HCT116 (cell line): Measurements from ENCODE around the gene C12orf43. TPM values are rescaled to one million over a fixed set of nuclear protein-coding genes. Genes with fewer than 3 reads are reported as not detected.

Experiments
- ATAC-seq: fragments of 200-7000 bp; cut with Tn5 transposase; 2 replicates; pipeline ENCODE4 v1.9.1; 2020; ENCODE audit warnings: mild to moderate bottlenecking, moderate library complexity
- BruUV-seq: library from RNA; stranded (reverse); fragments of 400-500 nt; replicated peaks from 2 replicates; lab custom pipeline; 2021; lab: Mats Ljungman, UMichigan
- CTCF ChIA-PET: fragments of 300-600 bp; sonication (Branson Sonifier 250); formaldehyde crosslinking; loops from one replicate; lab custom pipeline; 2021; ENCODE audit warnings: antibody characterized with exemption; lab: Charles Lee
- POLR2A ChIA-PET: fragments of 300-600, 350-600 bp; sonication (Branson Sonifier 250); formaldehyde crosslinking; loops from one replicate; lab custom pipeline; 2021; ENCODE audit warnings: antibody characterized with exemption; lab: Charles Lee
- RAD21 ChIA-PET, 2 experiments: fragments of 300-600 bp; sonication (Branson Sonifier 250); formaldehyde crosslinking; loops; one replicate each; lab custom pipeline; 2023; ENCODE audit warnings: low total read pairs in 2 of 2; ENCODE audit not compliant: uncharacterized antibody in 2 of 2, unreplicated experiment in 2 of 2, low non-redundant PET in 1 of 2; lab: Charles Lee
- DNase-seq: peaks from one replicate; pipeline ENCODE4 v3.0.0-alpha.2; 2010; ENCODE audit warnings: low read depth, low spot score
- H2AFZ ChIP-seq: fragments of 200-600 bp; shearing (Covaris generic), sonication (generic); 2 replicates; pipeline ENCODE4 v1.6.1; 2017; ENCODE audit warnings: low read depth, mixed run types, mixed read lengths, antibody characterized with exemption, low read length; ENCODE audit not compliant: poor library complexity, severe bottlenecking
- H3K27ac ChIP-seq: 2 replicates; pipeline ENCODE4 v1.5.1; 2012; ENCODE audit warnings: low read depth, low read length
- H3K27me3 ChIP-seq: fragments of 200-600 bp; sonication (generic); 2 replicates; pipeline ENCODE4 v1.6.1; 2016; ENCODE audit warnings: mixed run types, low read length, mixed read lengths; ENCODE audit not compliant: insufficient read depth
- H3K36me3 ChIP-seq, 2 experiments: fragments of 200-500 bp in 1 of 2; fragments of 200-600 bp in 1 of 2; sonication (Bioruptor generic) in 1 of 2; sonication (generic) in 1 of 2; 2 replicates each; pipeline versions ENCODE4 v1.5.1 to v1.6.1; 2014 to 2016; ENCODE audit warnings: low read length in 2 of 2, inconsistent platforms in 1 of 2, mixed read lengths in 1 of 2, mixed run types in 1 of 2; ENCODE audit not compliant: insufficient read depth in 2 of 2, control insufficient read depth in 1 of 2
- H3K4me1 ChIP-seq, 2 experiments: fragments of 200-600 bp in 1 of 2; sonication (generic) in 1 of 2; 2 replicates each; pipeline versions ENCODE4 v1.5.1 to v1.6.1; 2012 to 2017; ENCODE audit warnings: low read length in 2 of 2, inconsistent platforms in 1 of 2, mild to moderate bottlenecking in 1 of 2, mixed read lengths in 1 of 2, mixed run types in 1 of 2, moderate library complexity in 1 of 2; ENCODE audit not compliant: insufficient read depth in 2 of 2, control insufficient read depth in 1 of 2
- H3K4me2 ChIP-seq: fragments of 200-600 bp; sonication (generic); 2 replicates; pipeline ENCODE4 v1.6.1; 2017; ENCODE audit warnings: mixed run types, low read length, mixed read lengths
- H3K4me3 ChIP-seq, 2 experiments: fragments of 200-600 bp in 1 of 2; sonication (generic) in 1 of 2; replicated peaks in 1 of 2; 2 replicates each; pipeline ENCODE4 v1.5.1; 2011 to 2016; ENCODE audit warnings: low read length in 2 of 2, control low read depth in 1 of 2, low read depth in 1 of 2, mild to moderate bottlenecking in 1 of 2, mixed read lengths in 1 of 2, mixed run types in 1 of 2
- H3K79me2 ChIP-seq: fragments of 200-600 bp; sonication (generic); 2 replicates; pipeline ENCODE4 v1.6.1; 2017; ENCODE audit warnings: mild to moderate bottlenecking, mixed run types, low read length, moderate library complexity, mixed read lengths; ENCODE audit not compliant: insufficient read depth
- H3K9ac ChIP-seq: fragments of 200-600 bp; sonication (generic); 2 replicates; pipeline ENCODE4 v1.6.1; 2016; ENCODE audit warnings: low read length, mixed read lengths
- H3K9me2 ChIP-seq: fragments of 200-600 bp; sonication (generic), shearing (Covaris generic); 2 replicates; pipeline ENCODE4 v1.6.1; 2017; ENCODE audit warnings: mixed run types, mild to moderate bottlenecking, moderate library complexity; ENCODE audit not compliant: insufficient read depth
- H3K9me3 ChIP-seq, 2 experiments: fragments of 200-500 bp in 1 of 2; fragments of 200-600 bp in 1 of 2; sonication (Bioruptor generic) in 1 of 2; sonication (generic) in 1 of 2; 2 replicates each; pipeline ENCODE4 v1.6.1; 2014 to 2017; ENCODE audit warnings: low read length in 2 of 2, mixed read lengths in 2 of 2, inconsistent platforms in 1 of 2, low read depth in 1 of 2, mild to moderate bottlenecking in 1 of 2, mixed run types in 1 of 2, moderate library complexity in 1 of 2; ENCODE audit not compliant: control insufficient read depth in 1 of 2, insufficient read depth in 1 of 2
- H4K20me1 ChIP-seq: fragments of 200-600 bp; sonication (generic), shearing (Covaris generic); 2 replicates; pipeline ENCODE4 v1.6.1; 2017; ENCODE audit warnings: mixed run types, mild to moderate bottlenecking, moderate library complexity; ENCODE audit not compliant: insufficient read depth
- ATF3 ChIP-seq: IDR thresholded peaks from 2 replicates; pipeline ENCODE4 v1.6.1; 2012
- EGR1 ChIP-seq: IDR thresholded peaks from 2 replicates; pipeline ENCODE4 v1.6.1; 2012; ENCODE audit warnings: low read depth
- ELF1 ChIP-seq: IDR thresholded peaks from 2 replicates; pipeline ENCODE4 v1.6.1; 2012; ENCODE audit warnings: low read depth, borderline replicate concordance
- EZH2 ChIP-seq: fragments of 200-600 bp; sonication (generic); IDR thresholded peaks from 2 replicates; pipeline ENCODE4 v1.6.1; 2017; ENCODE audit warnings: antibody characterized with exemption, mixed run types
- EZH2phosphoT487 ChIP-seq: fragments of 200-600 bp; IDR thresholded peaks from 2 replicates; pipeline ENCODE4 v1.6.1; 2018; ENCODE audit warnings: antibody characterized with exemption, borderline replicate concordance
- FOSL1 ChIP-seq: IDR thresholded peaks from 2 replicates; pipeline ENCODE4 v1.6.1; 2012; ENCODE audit warnings: low read depth
- JUND ChIP-seq: IDR thresholded peaks from 2 replicates; pipeline ENCODE4 v1.6.1; 2012
- MAX ChIP-seq: IDR thresholded peaks from 2 replicates; pipeline ENCODE4 v1.6.1; 2012
- POLR2A ChIP-seq: IDR thresholded peaks from 2 replicates; pipeline ENCODE4 v1.7.0; 2011; ENCODE audit warnings: borderline replicate concordance; ENCODE audit not compliant: insufficient read depth, insufficient read length; ENCODE audit errors: extremely low read depth
- POLR2AphosphoS5 ChIP-seq: IDR thresholded peaks from 2 replicates; pipeline ENCODE4 v1.6.1; 2011; ENCODE audit warnings: mild to moderate bottlenecking, low read depth, low read length, moderate library complexity
- SIN3A ChIP-seq: IDR thresholded peaks from 2 replicates; pipeline ENCODE4 v1.6.1; 2012; ENCODE audit warnings: low read depth
- SP1 ChIP-seq: IDR thresholded peaks from 2 replicates; pipeline ENCODE4 v1.6.1; 2012; ENCODE audit warnings: low read depth
- TCF7L2 ChIP-seq: IDR thresholded peaks from 2 replicates; pipeline ENCODE4 v1.7.0; 2011; ENCODE audit warnings: borderline replicate concordance, inconsistent platforms; ENCODE audit not compliant: insufficient read depth, insufficient read length; ENCODE audit errors: extremely low read depth
- ZFX ChIP-seq: fragments of 450-650 bp; IDR thresholded peaks from 2 replicates; pipeline ENCODE4 v1.6.1; 2017
- ZNF274 ChIP-seq: fragments of 200-500 bp; sonication (Bioruptor generic); IDR thresholded peaks from 2 replicates; pipeline ENCODE4 v1.6.1; 2014; ENCODE audit warnings: mild to moderate bottlenecking, low read depth, low read length, inconsistent platforms
- intact Hi-C: fragments of 100-400 bp; cut with micrococcal nuclease; formaldehyde crosslinking; loops from 2 replicates; pipeline ENCODE4 v1.10.0; 2022
- total RNA-seq: library from RNA; stranded (reverse); gene quantifications from one replicate; pipeline ENCODE4 v1.2.1, GENCODE V29; 2021; ENCODE audit not compliant: unreplicated experiment
- TF ChIP-seq, protein P1 (sequence below): IDR thresholded peaks from 2 replicates; pipeline ENCODE4 v1.6.1; 2012; ENCODE audit warnings: low read depth

Gene C12orf43
- total RNA-seq, 1 experiment from 2014 or later = 16.2 TPM

- TF ChIP-seq, protein P1, sequence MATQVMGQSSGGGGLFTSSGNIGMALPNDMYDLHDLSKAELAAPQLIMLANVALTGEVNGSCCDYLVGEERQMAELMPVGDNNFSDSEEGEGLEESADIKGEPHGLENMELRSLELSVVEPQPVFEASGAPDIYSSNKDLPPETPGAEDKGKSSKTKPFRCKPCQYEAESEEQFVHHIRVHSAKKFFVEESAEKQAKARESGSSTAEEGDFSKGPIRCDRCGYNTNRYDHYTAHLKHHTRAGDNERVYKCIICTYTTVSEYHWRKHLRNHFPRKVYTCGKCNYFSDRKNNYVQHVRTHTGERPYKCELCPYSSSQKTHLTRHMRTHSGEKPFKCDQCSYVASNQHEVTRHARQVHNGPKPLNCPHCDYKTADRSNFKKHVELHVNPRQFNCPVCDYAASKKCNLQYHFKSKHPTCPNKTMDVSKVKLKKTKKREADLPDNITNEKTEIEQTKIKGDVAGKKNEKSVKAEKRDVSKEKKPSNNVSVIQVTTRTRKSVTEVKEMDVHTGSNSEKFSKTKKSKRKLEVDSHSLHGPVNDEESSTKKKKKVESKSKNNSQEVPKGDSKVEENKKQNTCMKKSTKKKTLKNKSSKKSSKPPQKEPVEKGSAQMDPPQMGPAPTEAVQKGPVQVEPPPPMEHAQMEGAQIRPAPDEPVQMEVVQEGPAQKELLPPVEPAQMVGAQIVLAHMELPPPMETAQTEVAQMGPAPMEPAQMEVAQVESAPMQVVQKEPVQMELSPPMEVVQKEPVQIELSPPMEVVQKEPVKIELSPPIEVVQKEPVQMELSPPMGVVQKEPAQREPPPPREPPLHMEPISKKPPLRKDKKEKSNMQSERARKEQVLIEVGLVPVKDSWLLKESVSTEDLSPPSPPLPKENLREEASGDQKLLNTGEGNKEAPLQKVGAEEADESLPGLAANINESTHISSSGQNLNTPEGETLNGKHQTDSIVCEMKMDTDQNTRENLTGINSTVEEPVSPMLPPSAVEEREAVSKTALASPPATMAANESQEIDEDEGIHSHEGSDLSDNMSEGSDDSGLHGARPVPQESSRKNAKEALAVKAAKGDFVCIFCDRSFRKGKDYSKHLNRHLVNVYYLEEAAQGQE = no peak
- TF ChIP-seq ZFX = no peak
Measured at GRCh38 chr12:121015825-121016766, at the start of gene C12orf43 (continued).

DNA sequence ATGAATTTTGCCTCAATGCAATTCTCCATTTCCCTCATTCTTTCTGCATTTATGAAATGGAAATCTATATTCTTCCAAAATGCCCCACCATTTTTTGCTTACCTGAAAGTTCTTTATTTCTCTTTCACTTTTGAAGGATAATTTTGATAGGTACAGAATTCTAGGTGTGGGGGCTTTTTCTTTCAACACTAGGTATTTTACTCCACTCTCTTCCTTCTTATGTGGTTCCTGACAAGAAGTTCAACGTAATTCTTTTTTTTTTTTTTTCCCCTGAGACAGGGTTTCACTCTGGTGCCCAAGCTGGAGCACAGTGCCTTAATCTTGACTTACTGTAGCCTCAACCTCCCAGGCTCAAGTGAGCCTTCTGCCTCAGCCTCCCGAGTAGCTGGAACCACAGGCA lies 49.1 kb upstream of the C12orf43 start:
- Histone ChIP-seq H2AFZ (no peak overlapping the region), H3K9ac (no peak overlapping the region), H3K4me1 (peaks cover 1 to 8% of the 10 kb centered on the region in 2 experiments; a peak in 3 of 4 replicates), H3K36me3 (no peaks in the 10 kb centered on the region), H3K79me2 (no peaks in the 10 kb centered on the region), H3K4me2 (no peak overlapping the region), H3K27me3 (no peaks in the 10 kb centered on the region), H4K20me1 (no peaks in the 10 kb centered on the region), H3K9me3 (no peaks in the 10 kb centered on the region), H3K9me2 (no peaks in the 10 kb centered on the region), H3K4me3 (no peak overlapping the region), H3K27ac (no peak overlapping the region)
- intact Hi-C loops = no loop called here
- RAD21 ChIA-PET = no interaction called here
- no peak for ATAC-seq
- no peak for TF ChIP-seq SP1
- TF ChIP-seq, protein P1 = no peak
- no peak for TF ChIP-seq POLR2AphosphoS5
- TF ChIP-seq TCF7L2 = no peak
- TF ChIP-seq POLR2A = no peak
- TF ChIP-seq FOSL1 = no peak
- TF ChIP-seq EGR1 = no peak
- TF ChIP-seq MAX = no peak
- no peak for TF ChIP-seq JUND
- TF ChIP-seq ELF1 = no peak
- no peak for TF ChIP-seq ZNF274
- TF ChIP-seq ZFX = no peak
- TF ChIP-seq EZH2 = no peak
- no peak for TF ChIP-seq EZH2phosphoT487
- TF ChIP-seq SIN3A = no peak
- TF ChIP-seq ATF3 = no peak
- POLR2A ChIA-PET = no interaction called here
- no TSS peak for BruUV-seq
- no peak for DNase-seq
- CTCF ChIA-PET = no interaction called here
